ENCODE data around the gene TBL3. TPM values are rescaled to one million over a fixed set of nuclear protein-coding genes. Genes with fewer than 3 reads are reported as not detected.

Gene TBL3
- total RNA-seq, 4 donors from 2014 or later = 32.7 to 48.2 (median 36.7) TPM

- intact Hi-C loops (cut with DNase I) = no loop called here
- H3K9me3 ChIP-seq = no peaks in the 10 kb centered on the region
- WGBS, 2 donors = 21% methylated on average over 4 of the region's 59 CpGs; no CpG with 5 or more reads in 1 of the 2 donors
- DNase-seq = no peak
- H3K36me3 ChIP-seq = peaks cover 0 to 6% (median 0%) of the 10 kb centered on the region in 3 donors
- peak within 1 kb of the TSS; percentile 68 to 86 (median 80) for H3K27ac ChIP-seq
- TF ChIP-seq POLR2A (IDR thresholded peaks at IDR 0.05) (no peak), CTCF (IDR thresholded peaks at IDR 0.05) (no peak)
- peaks cover 39 to 87% (median 45%) of the 10 kb centered on the region in 3 donors for H3K4me1 ChIP-seq
- peak within 1 kb of the TSS; percentile 51 to 90 (median 63) for H3K4me3 ChIP-seq
- H3K27me3 ChIP-seq = peaks cover 0 to 19% (median 0%) of the 10 kb centered on the region in 4 donors
Observed at GRCh38 chr16:2026461-2027023, 54.7 kb downstream of the TBL3 start, which contains the start of gene NHERF2. Gene NHERF2, plus strand, starts transcription at chr16:2026902. Its CDS starts 104 bp downstream, at chr16:2027006.

DNA sequence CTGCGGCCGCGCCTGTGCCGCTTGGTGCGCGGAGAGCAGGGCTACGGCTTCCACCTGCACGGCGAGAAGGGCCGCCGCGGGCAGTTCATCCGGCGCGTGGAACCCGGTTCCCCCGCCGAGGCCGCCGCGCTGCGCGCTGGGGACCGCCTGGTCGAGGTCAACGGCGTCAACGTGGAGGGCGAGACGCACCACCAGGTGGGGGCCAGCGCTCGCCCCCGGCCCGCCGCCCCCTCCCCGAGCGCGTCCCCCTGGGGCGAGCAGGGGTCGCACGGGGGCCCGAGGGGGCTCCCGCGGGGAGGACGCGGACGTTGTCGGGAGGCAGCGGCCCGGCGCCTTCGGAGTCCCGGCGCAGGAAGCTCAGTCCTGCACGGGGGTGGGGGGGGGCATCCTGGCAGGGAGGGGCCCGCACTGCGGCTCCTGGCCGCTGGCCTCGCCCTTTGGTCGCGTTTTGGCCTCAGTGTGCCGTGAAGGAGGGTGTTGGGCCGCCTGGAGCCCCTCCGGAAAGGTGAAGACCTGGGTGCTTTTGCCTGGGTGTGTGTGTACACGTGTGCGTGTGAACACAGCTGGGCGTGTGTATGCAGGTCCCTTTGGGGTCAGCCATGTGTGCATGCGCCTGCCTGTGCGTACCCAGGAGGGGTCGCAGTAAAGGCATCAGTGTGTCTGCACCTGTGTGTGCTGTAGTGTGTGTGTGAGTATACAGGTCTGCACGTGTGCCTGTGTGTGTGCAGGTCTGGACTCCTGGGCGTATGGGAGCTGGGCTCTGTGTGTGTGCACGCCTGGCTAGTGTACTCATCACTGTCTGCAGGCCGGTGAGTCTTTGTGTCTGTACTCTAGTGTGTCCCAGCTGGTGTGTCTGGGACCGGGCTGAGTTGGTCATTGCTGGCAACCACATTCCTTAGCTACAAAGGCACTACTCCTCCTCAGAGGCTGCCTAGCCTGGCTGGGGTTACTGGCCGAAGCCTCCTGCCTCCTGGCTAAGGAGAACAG is 55.5 kb downstream of the TBL3 start:
- H3K9me3 ChIP-seq = no peaks in the 10 kb centered on the region
- TF ChIP-seq POLR2A (IDR thresholded peaks at IDR 0.05) (no peak), CTCF (IDR thresholded peaks at IDR 0.05) (no peak)
- intact Hi-C loops (cut with DNase I) = no loop called here
- WGBS, 2 donors = 0 to 13% methylated on average over 6 of the region's 76 CpGs
- peaks cover 0 to 6% (median 0%) of the 10 kb centered on the region in 3 donors for H3K36me3 ChIP-seq
- peak overlapping the region; percentile 47 to 86 (median 76) for H3K27ac ChIP-seq
- no peak for DNase-seq
- peaks cover 39 to 94% (median 45%) of the 10 kb centered on the region in 3 donors for H3K4me1 ChIP-seq
- peaks cover 0 to 11% (median 0%) of the 10 kb centered on the region in 4 donors for H3K27me3 ChIP-seq
- H3K4me3 ChIP-seq = peak overlapping the region; percentile 51 to 90 (median 63)

- H3K36me3 ChIP-seq = peaks cover 0 to 6% (median 0%) of the 10 kb centered on the region in 3 donors
- H3K4me1 ChIP-seq = peaks cover 34 to 94% (median 42%) of the 10 kb centered on the region in 3 donors
- peak overlapping the region in 3 of 4 donors; percentile 23 to 85 (median 47) for H3K27ac ChIP-seq
- H3K27me3 ChIP-seq = peaks cover 0 to 6% (median 0%) of the 10 kb centered on the region in 4 donors
- H3K4me3 ChIP-seq = peak overlapping the region in 3 of 4 donors; percentile 56 to 90 (median 70)
- 80 to 90% methylated on average over 1 to 2 of the region's 3 CpGs for WGBS, 2 donors
- H3K9me3 ChIP-seq = no peaks in the 10 kb centered on the region
- no peak for DNase-seq
- intact Hi-C loops (cut with DNase I) = no loop called here
- TF ChIP-seq CTCF (IDR thresholded peaks at IDR 0.05) = no peak
- TF ChIP-seq POLR2A (IDR thresholded peaks at IDR 0.05) = no peak
Observed at GRCh38 chr16:2028146-2028545, 56.3 kb downstream of the TBL3 start.

GRCh38 chr16:2028620-2029220 is 56.9 kb downstream of the TBL3 start:
- no peak for TF ChIP-seq POLR2A (IDR thresholded peaks at IDR 0.05)
- TF ChIP-seq CTCF (IDR thresholded peaks at IDR 0.05) = no peak
- no peak for DNase-seq
- Histone ChIP-seq H3K4me3 (peak overlapping the region in 3 of 4 donors; percentile 56 to 90 (median 70)), H3K27me3 (peaks cover 0 to 6% (median 0%) of the 10 kb centered on the region in 4 donors), H3K9me3 (no peaks in the 10 kb centered on the region), H3K36me3 (peaks cover 0 to 6% (median 0%) of the 10 kb centered on the region in 3 donors), H3K27ac (peak overlapping the region in 3 of 4 donors; percentile 9 to 85 (median 23)), H3K4me1 (peaks cover 34 to 94% (median 42%) of the 10 kb centered on the region in 3 donors)
- 86 to 93% methylated on average over 3 to 16 of the region's 18 CpGs for WGBS, 2 donors
- intact Hi-C loops (cut with DNase I) = no loop called here
